PC-3 (cell line): ENCODE measurements around the gene OR2M5.

ENCODE experiments used
- CTCF ChIP-seq: fragments of 300-600 bp; sonication (generic); conservative IDR thresholded peaks from 2 replicates; pipeline ENCODE4 v1.5.1; 2017; ENCODE audit warnings: antibody characterized with exemption, low read depth, mild to moderate bottlenecking, low read length
- EZH2phosphoT487 ChIP-seq: fragments of 300-600 bp; sonication (generic); IDR thresholded peaks from 2 replicates; pipeline ENCODE4 v1.6.1; 2018; ENCODE audit warnings: mild to moderate bottlenecking, antibody characterized with exemption, low read length, borderline replicate concordance

GRCh38 chr1:248155927-248156326 lies 11.0 kb downstream of the OR2M5 start:
- TF ChIP-seq EZH2phosphoT487 = no peak
- no peak for TF ChIP-seq CTCF
